Measurements from ENCODE around the gene SHCBP1L. TPM values are rescaled to one million over a fixed set of nuclear protein-coding genes. Genes with fewer than 3 reads are reported as not detected.
A peak's percentile ranks its signal among the peaks of the same experiment; 100 is the strongest.

Gene SHCBP1L
- total RNA-seq (2014; rRNA removed; shearing (Covaris generic)) = not detected in 2 replicates
- polyA plus RNA-seq (2015; cell fraction: cytosol; rRNA removed) = not detected in 2 replicates
- polyA plus RNA-seq (2015; cell fraction: nucleus; rRNA removed) = not detected in 2 replicates

- no peak for DNase-seq (ENCODE audit: low read depth)
These were observed at the start of gene SHCBP1L for GRCh38 chr1:182952677-182953444. Gene SHCBP1L (minus strand): TSS chr1:182953166. CDS start chr1:182953133, 33 bp downstream.

GRCh38 chr1:183002267-183002666 lies 49.3 kb upstream of the SHCBP1L start:
- DNase-seq (ENCODE audit: low read depth) = no peak

- no peak for DNase-seq (ENCODE audit: low read depth)
These were observed 47.4 kb upstream of the SHCBP1L start for GRCh38 chr1:183000167-183000962.

- DNase-seq (ENCODE audit: low read depth) = peak; percentile 4
These were observed 45.5 kb upstream of the SHCBP1L start for GRCh38 chr1:182998482-182998881.

- DNase-seq (ENCODE audit: low read depth) = peak; percentile 3
These were observed 43.9 kb upstream of the SHCBP1L start for GRCh38 chr1:182996816-182997215.

GRCh38 chr1:182995894-182996293 lies 42.9 kb upstream of the SHCBP1L start:
- DNase-seq (ENCODE audit: low read depth) = peak; percentile 5

GRCh38 chr1:182993746-182994145 lies 40.8 kb upstream of the SHCBP1L start:
- DNase-seq (ENCODE audit: low read depth) = no peak

- DNase-seq (ENCODE audit: low read depth) = peak; percentile 75
These were observed 37.6 kb upstream of the SHCBP1L start for GRCh38 chr1:182990413-182991144.

- DNase-seq (ENCODE audit: low read depth) = no peak
These were observed 32.9 kb upstream of the SHCBP1L start for GRCh38 chr1:182985876-182986275.

- DNase-seq (ENCODE audit: low read depth) = no peak
These were observed 31.7 kb upstream of the SHCBP1L start for GRCh38 chr1:182984621-182985020.

- DNase-seq (ENCODE audit: low read depth) = no peak
These were observed 31.2 kb upstream of the SHCBP1L start for GRCh38 chr1:182984138-182984537.

- no peak for DNase-seq (ENCODE audit: low read depth)
These were observed 25.3 kb upstream of the SHCBP1L start for GRCh38 chr1:182978151-182978853.

- DNase-seq (ENCODE audit: low read depth) = peak; percentile 7
These were observed 24.5 kb upstream of the SHCBP1L start for GRCh38 chr1:182977480-182977879.

GRCh38 chr1:182974506-182975191 lies 21.7 kb upstream of the SHCBP1L start:
- DNase-seq (ENCODE audit: low read depth) = no peak

GRCh38 chr1:182972829-182973228 lies 19.9 kb upstream of the SHCBP1L start:
- DNase-seq (ENCODE audit: low read depth) = no peak

- no peak for DNase-seq (ENCODE audit: low read depth)
These were observed 19.3 kb upstream of the SHCBP1L start for GRCh38 chr1:182972231-182972630.

GRCh38 chr1:182971219-182971618 lies 18.3 kb upstream of the SHCBP1L start:
- DNase-seq (ENCODE audit: low read depth) = no peak

GRCh38 chr1:182968836-182969734 lies 16.1 kb upstream of the SHCBP1L start:
- no peak for DNase-seq (ENCODE audit: low read depth)

GRCh38 chr1:182968151-182968741 lies 15.3 kb upstream of the SHCBP1L start:
- DNase-seq (ENCODE audit: low read depth) = peak; percentile 72
